SH-SY5Y (cell line): ENCODE measurements around the gene RAB19.

Experiments used
- GATA2 ChIP-seq: IDR thresholded peaks from 2 replicates; pipeline ENCODE4 v1.6.1; 2011; ENCODE audit warnings: mild to moderate bottlenecking, low read depth, low read length
- GATA3 ChIP-seq: IDR thresholded peaks from 2 replicates; pipeline ENCODE4 v1.6.1; 2011; ENCODE audit warnings: low read depth, mild to moderate bottlenecking, low read length, moderate library complexity

Gene RAB19

GRCh38 chr7:140458201-140458600 is 54.3 kb downstream of the RAB19 start:
- no peak for TF ChIP-seq GATA2
- TF ChIP-seq GATA3: no peak

DNA sequence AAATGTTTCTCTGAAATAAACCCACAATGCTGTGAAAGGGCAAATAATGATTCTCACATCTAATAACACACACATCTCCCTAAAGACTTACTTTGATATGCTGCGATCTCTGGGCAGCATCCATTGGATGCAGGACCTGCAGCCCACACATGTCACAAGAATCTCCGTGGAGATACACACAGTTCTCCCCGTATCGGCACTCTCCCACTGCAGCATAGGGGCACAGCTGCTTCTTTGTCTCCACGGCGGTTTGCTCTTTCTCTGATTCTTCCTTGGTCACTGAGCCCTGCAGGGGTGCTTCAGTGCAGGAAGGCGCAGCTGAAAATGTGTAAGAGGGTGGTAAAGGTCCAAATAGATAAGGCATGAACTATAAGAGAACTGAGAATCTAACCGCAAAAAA is 55.1 kb downstream of the RAB19 start:
- TF ChIP-seq GATA2: no peak
- TF ChIP-seq GATA3: no peak

DNA sequence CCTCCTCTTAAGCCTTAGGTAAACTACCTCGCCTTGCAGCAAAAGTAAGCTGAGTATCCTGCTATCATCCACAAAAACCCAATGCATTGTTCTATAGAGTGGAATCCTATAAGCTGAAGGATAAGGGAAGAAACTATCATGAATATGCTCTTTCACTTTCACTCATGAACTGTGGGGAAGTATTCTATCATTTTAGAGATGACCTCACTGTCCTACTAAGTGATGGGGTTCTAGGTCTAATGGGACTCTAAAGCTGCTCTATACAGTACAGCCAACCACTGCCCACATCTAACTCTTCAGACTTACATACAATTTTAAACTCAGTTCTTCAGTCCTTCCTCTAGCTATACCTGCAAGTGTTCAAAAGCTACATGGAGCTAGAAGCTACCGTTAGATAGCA is 59.3 kb downstream of the RAB19 start:
- TF ChIP-seq GATA2 (no peak), GATA3 (no peak)

DNA sequence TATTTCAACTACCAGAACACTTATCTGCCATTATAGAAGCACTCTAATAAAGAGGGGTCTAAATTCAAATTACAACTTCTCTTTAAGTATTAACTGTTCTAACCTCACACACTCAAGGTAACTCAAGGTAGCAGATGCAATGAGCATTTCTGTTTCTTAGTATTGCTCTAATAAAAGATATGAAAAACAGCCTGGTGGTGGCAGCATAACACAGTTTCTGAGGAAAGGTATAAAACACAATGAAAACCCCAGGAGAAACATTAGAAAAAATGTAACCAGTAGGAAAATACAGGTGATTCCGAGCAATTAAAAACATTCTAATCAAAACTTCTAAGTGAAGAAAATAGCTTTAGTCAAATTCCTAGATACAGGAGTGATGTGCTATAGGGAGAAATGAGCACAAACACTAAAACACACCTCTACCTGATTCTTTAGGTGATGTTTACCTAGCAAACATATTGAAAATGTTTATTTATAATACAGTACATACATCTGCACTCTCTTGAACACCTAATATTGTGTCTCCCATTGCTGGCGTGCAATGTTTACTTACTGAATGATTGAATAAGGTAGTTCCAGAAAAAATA is 72.0 kb downstream of the RAB19 start:
- TF ChIP-seq GATA3: no peak

DNA sequence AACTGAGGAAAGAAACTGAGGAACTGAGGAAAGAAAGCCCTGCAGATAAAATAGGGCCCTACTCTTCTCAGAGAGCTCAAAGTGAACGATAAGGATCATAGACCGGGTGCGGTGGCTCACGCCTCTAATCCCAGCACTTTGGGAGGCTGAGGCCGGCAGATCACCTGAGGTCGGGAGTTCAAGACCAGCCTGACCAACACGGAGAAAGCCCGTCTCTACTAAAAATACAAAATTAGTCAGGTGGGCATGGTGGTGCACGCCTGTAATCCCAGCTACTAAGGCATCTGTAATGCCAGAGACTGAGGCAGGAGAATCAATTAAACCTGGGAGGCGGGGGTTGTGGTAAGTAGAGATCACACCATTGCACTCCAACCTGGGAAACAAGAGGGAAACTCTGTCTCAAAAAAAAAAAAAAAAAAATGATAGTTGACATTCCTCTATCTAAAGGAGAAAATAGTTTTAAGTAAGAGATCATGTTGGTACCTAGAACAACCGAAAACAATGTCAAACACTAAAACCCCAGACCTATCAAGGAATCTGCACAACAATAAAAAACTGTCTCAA is 72.9 kb downstream of the RAB19 start:
- TF ChIP-seq GATA2 (no peak), GATA3 (no peak)
